ENCODE measurements around the gene POU6F1.

POU6F1 gene

DNA sequence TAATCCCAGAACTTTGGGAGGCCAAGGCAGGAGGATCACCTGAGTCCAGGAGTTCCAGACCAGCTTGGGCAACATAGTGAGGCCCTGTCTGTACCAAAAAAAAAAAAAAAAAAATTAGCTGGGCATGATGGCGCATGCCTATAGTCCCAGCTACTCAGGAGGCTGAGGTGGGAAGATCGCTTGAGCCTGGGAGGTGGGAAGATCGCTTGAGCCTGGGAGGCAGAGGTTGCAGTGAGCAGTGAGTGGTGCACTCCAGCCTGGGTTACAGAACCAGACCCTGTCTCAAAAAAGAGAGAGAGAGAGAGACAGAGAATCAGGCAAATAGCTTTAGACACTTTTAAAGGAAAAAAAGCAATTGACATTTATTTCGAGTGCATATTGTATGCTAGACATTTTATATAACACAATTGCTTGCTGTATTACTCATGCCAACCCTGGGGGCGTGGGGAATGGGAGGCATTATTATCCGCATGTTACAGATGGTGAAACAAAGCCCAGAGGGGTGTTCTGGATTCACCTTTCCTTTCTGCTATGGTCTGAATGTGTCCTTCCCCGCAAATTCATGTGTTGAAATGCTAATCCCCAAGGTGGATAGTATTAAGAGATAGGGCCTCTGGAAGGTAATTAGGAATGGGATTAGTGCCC, 9.7 kb downstream of the POU6F1 start:
- Histone ChIP-seq H3K36me3 (ENCODE audit: control insufficient read depth, insufficient read depth, low read length) (no peaks in the 10 kb centered on the region), H3K4me3 (ENCODE audit: low read depth, low read length) (no peak overlapping the region), H3K27me3 (ENCODE audit: control insufficient read depth, insufficient read depth, low read length) (no peaks in the 10 kb centered on the region), H3K4me1 (ENCODE audit: control insufficient read depth, insufficient read depth, low read length) (no peaks in the 10 kb centered on the region), H3K9me3 (ENCODE audit: control insufficient read depth, insufficient read depth, low read length) (no peaks in the 10 kb centered on the region), H3K9ac (ENCODE audit: low read depth, low read length) (no peak overlapping the region)

- no peaks in the 10 kb centered on the region for H3K9me3 ChIP-seq (ENCODE audit: control insufficient read depth, insufficient read depth, low read length)
- H3K4me3 ChIP-seq (ENCODE audit: low read depth, low read length), result no peak overlapping the region
- H3K4me1 ChIP-seq (ENCODE audit: control insufficient read depth, insufficient read depth, low read length), result no peaks in the 10 kb centered on the region
- no peak overlapping the region for H3K9ac ChIP-seq (ENCODE audit: low read depth, low read length)
- H3K36me3 ChIP-seq (ENCODE audit: control insufficient read depth, insufficient read depth, low read length), result no peaks in the 10 kb centered on the region
- no peaks in the 10 kb centered on the region for H3K27me3 ChIP-seq (ENCODE audit: control insufficient read depth, insufficient read depth, low read length)
Observed at GRCh38 chr12:51205350-51205749, 12.5 kb downstream of the POU6F1 start.

- H3K4me3 ChIP-seq (ENCODE audit: low read depth, low read length), result no peak overlapping the region
- peaks cover 2% of the 10 kb centered on the region for H3K36me3 ChIP-seq (ENCODE audit: control insufficient read depth, insufficient read depth, low read length)
- no peak overlapping the region for H3K9ac ChIP-seq (ENCODE audit: low read depth, low read length)
- no peaks in the 10 kb centered on the region for H3K9me3 ChIP-seq (ENCODE audit: control insufficient read depth, insufficient read depth, low read length)
- H3K27me3 ChIP-seq (ENCODE audit: control insufficient read depth, insufficient read depth, low read length), result no peaks in the 10 kb centered on the region
- no peaks in the 10 kb centered on the region for H3K4me1 ChIP-seq (ENCODE audit: control insufficient read depth, insufficient read depth, low read length)
Observed at GRCh38 chr12:51202718-51203117, 15.1 kb downstream of the POU6F1 start.

DNA sequence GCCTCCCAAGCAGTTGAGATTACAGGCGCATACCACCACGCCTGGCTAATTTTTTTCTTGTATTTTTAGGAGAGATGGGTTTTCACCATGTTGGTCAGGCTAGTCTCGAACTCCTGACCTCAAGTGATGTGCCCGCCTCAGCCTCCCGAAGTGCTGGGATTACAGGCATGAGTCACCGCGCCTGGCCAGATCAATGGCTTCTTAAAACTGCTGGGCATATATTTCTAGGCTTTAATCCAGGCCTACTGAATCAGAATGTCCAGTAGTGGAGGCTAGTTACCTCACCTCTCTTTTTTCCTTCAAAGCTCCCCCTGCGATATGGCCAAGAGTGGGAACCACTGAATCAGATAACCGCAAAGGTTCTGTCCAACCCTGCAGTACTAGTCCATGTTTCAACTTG, 17.1 kb downstream of the POU6F1 start:
- Histone ChIP-seq H3K4me3 (ENCODE audit: low read depth, low read length) (no peak overlapping the region), H3K36me3 (ENCODE audit: control insufficient read depth, insufficient read depth, low read length) (peaks cover 2% of the 10 kb centered on the region), H3K9me3 (ENCODE audit: control insufficient read depth, insufficient read depth, low read length) (no peaks in the 10 kb centered on the region), H3K9ac (ENCODE audit: low read depth, low read length) (no peak overlapping the region), H3K27me3 (ENCODE audit: control insufficient read depth, insufficient read depth, low read length) (no peaks in the 10 kb centered on the region), H3K4me1 (ENCODE audit: control insufficient read depth, insufficient read depth, low read length) (no peaks in the 10 kb centered on the region)

GRCh38 chr12:51200156-51200555, 17.7 kb downstream of the POU6F1 start:
- Histone ChIP-seq H3K9me3 (ENCODE audit: control insufficient read depth, insufficient read depth, low read length) (no peaks in the 10 kb centered on the region), H3K4me1 (ENCODE audit: control insufficient read depth, insufficient read depth, low read length) (no peaks in the 10 kb centered on the region), H3K4me3 (ENCODE audit: low read depth, low read length) (no peak overlapping the region), H3K9ac (ENCODE audit: low read depth, low read length) (no peak overlapping the region), H3K36me3 (ENCODE audit: control insufficient read depth, insufficient read depth, low read length) (peaks cover 2% of the 10 kb centered on the region), H3K27me3 (ENCODE audit: control insufficient read depth, insufficient read depth, low read length) (no peaks in the 10 kb centered on the region)

DNA sequence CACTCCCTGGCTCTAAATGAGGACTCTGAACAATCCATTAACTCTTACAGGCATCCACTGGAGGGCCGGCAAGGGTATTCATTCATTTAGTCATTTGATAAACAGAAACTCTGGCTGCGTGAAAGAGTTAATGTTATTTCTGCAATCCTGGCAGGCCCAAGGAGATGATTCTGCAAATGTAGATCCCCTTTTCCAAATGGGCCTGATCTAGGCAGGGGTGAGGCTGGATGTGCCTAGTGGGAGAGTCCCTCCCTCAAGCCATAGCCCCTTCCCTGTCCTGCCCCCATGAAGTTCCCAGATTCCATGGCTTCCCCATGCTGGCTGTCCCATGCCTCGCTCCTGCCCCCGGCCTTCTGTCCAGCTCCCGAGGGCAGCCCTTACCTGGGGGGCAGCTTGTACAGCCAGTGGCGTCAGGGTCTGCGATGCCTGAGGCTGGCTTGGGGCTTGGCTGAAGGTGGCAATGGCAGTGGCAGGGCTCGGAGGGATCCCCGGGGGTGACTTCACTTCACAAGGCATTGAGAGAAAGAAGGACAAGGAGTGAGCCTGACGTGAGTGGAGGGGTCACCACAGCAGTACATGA, 18.4 kb downstream of the POU6F1 start:
- no peak overlapping the region for H3K9ac ChIP-seq (ENCODE audit: low read depth, low read length)
- H3K27me3 ChIP-seq (ENCODE audit: control insufficient read depth, insufficient read depth, low read length), result no peaks in the 10 kb centered on the region
- H3K4me3 ChIP-seq (ENCODE audit: low read depth, low read length), result no peak overlapping the region
- H3K9me3 ChIP-seq (ENCODE audit: control insufficient read depth, insufficient read depth, low read length), result no peaks in the 10 kb centered on the region
- no peaks in the 10 kb centered on the region for H3K4me1 ChIP-seq (ENCODE audit: control insufficient read depth, insufficient read depth, low read length)
- H3K36me3 ChIP-seq (ENCODE audit: control insufficient read depth, insufficient read depth, low read length), result peaks cover 2% of the 10 kb centered on the region

- H3K4me3 ChIP-seq (ENCODE audit: low read depth, low read length), result no peak overlapping the region
- H3K27me3 ChIP-seq (ENCODE audit: control insufficient read depth, insufficient read depth, low read length), result no peaks in the 10 kb centered on the region
- H3K4me1 ChIP-seq (ENCODE audit: control insufficient read depth, insufficient read depth, low read length), result no peaks in the 10 kb centered on the region
- H3K36me3 ChIP-seq (ENCODE audit: control insufficient read depth, insufficient read depth, low read length), result peaks cover 2% of the 10 kb centered on the region
- H3K9ac ChIP-seq (ENCODE audit: low read depth, low read length), result no peak overlapping the region
- no peaks in the 10 kb centered on the region for H3K9me3 ChIP-seq (ENCODE audit: control insufficient read depth, insufficient read depth, low read length)
Observed at GRCh38 chr12:51198568-51199365, 19.1 kb downstream of the POU6F1 start.

DNA sequence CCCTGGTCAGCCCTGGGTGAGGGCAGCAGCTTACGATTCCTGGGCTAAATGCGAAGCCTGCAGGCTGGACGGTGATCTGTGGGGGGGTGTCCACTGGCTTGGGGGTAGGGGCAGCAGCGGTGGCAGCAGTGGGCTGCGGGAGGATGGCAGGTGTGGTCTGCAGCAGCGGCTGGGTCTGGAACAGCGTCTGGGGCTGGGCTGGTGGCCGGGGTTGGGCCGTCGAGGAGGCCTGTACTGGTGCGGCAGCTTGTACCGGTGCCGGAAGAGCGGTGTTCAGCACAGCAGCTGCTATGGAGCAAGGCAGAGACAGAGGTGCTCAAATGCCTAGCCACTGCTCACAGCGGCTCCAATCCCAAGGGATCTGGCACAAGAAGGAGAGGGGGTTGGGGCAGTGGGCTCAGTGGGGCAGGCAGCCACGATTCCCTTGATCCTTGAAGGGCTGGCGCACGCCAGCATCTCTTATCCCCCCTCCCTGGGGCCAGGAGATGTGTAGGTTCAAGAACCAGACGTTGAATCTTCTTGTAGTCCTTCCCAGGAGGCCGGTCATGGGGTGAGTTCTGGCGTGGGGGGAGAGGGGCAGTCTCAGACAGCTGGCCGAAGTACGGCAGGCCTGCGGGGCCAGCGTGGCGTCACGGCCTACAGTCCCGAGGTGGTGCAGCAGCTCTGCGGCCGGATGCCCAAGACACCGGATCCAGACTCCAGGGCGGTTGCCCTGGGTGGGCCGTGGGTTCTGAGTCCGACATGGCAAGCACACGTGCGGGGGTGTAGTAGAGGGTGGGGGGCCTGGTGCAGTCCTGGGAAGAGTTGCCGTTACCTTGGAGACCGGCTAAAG, 19.9 kb downstream of the POU6F1 start:
- Histone ChIP-seq H3K27me3 (ENCODE audit: control insufficient read depth, insufficient read depth, low read length) (no peaks in the 10 kb centered on the region), H3K36me3 (ENCODE audit: control insufficient read depth, insufficient read depth, low read length) (peaks cover 2% of the 10 kb centered on the region), H3K4me3 (ENCODE audit: low read depth, low read length) (no peak overlapping the region), H3K9ac (ENCODE audit: low read depth, low read length) (no peak overlapping the region), H3K4me1 (ENCODE audit: control insufficient read depth, insufficient read depth, low read length) (no peaks in the 10 kb centered on the region), H3K9me3 (ENCODE audit: control insufficient read depth, insufficient read depth, low read length) (no peaks in the 10 kb centered on the region)

DNA sequence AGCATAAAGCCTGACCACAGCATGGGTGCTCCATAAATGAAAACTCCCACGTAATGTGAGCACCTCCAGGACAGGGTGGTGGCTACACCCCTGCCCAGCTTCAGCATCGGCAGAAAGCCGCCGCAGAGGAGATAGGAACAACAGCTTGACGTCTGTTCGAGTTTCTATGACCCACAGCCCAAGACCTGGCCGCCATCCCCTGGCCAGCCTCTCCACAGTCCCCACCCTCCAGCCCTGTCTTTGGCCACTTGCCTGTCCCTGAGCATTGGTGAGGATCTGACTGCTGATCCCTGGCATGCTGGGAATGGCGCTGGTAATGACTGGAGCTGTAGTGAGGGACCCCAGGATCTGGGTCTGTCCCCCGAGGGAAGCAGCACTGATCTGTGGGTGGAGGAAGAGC, 21.3 kb downstream of the POU6F1 start:
- Histone ChIP-seq H3K4me1 (ENCODE audit: control insufficient read depth, insufficient read depth, low read length) (no peaks in the 10 kb centered on the region), H3K9ac (ENCODE audit: low read depth, low read length) (no peak overlapping the region), H3K4me3 (ENCODE audit: low read depth, low read length) (no peak overlapping the region), H3K9me3 (ENCODE audit: control insufficient read depth, insufficient read depth, low read length) (no peaks in the 10 kb centered on the region), H3K27me3 (ENCODE audit: control insufficient read depth, insufficient read depth, low read length) (no peaks in the 10 kb centered on the region), H3K36me3 (ENCODE audit: control insufficient read depth, insufficient read depth, low read length) (peaks cover 2% of the 10 kb centered on the region)

DNA sequence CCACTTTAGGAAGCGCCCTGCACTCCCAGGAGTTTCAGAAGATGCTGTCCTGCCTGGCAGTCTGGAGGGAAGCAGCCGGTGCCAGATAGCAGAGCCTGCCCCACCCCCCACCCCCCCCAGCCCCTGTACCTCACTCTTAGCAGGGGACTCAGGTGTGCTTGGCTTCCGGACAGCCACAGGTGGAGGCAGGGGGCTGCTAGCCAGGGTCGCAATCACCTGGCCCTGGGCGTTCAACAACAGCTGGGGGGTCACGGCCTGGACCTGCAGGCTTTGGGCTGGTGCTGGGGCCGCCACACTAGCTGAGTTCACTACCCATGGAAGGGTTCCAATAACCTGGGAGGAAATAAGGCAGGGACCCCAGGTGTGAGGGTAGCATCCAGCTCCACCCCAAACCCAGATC, 22.0 kb downstream of the POU6F1 start:
- Histone ChIP-seq H3K4me3 (ENCODE audit: low read depth, low read length) (no peak overlapping the region), H3K36me3 (ENCODE audit: control insufficient read depth, insufficient read depth, low read length) (peaks cover 2% of the 10 kb centered on the region), H3K9ac (ENCODE audit: low read depth, low read length) (no peak overlapping the region), H3K9me3 (ENCODE audit: control insufficient read depth, insufficient read depth, low read length) (no peaks in the 10 kb centered on the region), H3K4me1 (ENCODE audit: control insufficient read depth, insufficient read depth, low read length) (no peaks in the 10 kb centered on the region), H3K27me3 (ENCODE audit: control insufficient read depth, insufficient read depth, low read length) (no peaks in the 10 kb centered on the region)

DNA sequence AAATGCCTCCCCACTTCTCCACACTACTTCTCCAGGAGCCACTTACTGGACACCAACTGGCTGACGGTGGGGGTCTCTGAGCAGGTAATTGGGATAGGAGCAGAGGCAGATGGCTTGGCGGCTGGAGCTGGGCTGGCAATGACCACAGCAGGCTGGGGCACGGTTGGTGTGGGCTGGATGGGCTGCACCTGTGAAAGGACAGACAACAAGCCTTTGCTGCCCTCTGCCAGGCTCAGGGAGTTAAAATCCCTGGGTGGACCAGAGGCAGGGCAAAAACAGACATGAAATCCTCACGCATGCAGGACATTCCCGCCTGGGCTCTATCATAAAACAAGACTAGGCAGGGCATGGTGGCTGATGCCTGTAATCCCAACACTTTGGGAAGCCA, 25.6 kb downstream of the POU6F1 start:
- Histone ChIP-seq H3K9ac (ENCODE audit: low read depth, low read length) (no peak overlapping the region), H3K27me3 (ENCODE audit: control insufficient read depth, insufficient read depth, low read length) (no peaks in the 10 kb centered on the region), H3K4me1 (ENCODE audit: control insufficient read depth, insufficient read depth, low read length) (no peaks in the 10 kb centered on the region), H3K36me3 (ENCODE audit: control insufficient read depth, insufficient read depth, low read length) (no peaks in the 10 kb centered on the region), H3K4me3 (ENCODE audit: low read depth, low read length) (no peak overlapping the region), H3K9me3 (ENCODE audit: control insufficient read depth, insufficient read depth, low read length) (no peaks in the 10 kb centered on the region)

Measured in iPS-15b (cell line).